C4-2B (cell line): ENCODE measurements around the gene PYROXD2.

Source experiments
- ZFX ChIP-seq: fragments of 450-650 bp; IDR thresholded peaks from 2 replicates; pipeline ENCODE4 v1.6.1; 2017
- TF ChIP-seq, protein P1 (sequence below): fragments of 450-650 bp; conservative IDR thresholded peaks from 2 replicates; pipeline ENCODE4 v1.5.1; 2017; ENCODE audit warnings: mild to moderate bottlenecking

GRCh38 chr10:98396096-98397063 lies 18.6 kb downstream of the PYROXD2 start:
- TF ChIP-seq, protein P1, sequence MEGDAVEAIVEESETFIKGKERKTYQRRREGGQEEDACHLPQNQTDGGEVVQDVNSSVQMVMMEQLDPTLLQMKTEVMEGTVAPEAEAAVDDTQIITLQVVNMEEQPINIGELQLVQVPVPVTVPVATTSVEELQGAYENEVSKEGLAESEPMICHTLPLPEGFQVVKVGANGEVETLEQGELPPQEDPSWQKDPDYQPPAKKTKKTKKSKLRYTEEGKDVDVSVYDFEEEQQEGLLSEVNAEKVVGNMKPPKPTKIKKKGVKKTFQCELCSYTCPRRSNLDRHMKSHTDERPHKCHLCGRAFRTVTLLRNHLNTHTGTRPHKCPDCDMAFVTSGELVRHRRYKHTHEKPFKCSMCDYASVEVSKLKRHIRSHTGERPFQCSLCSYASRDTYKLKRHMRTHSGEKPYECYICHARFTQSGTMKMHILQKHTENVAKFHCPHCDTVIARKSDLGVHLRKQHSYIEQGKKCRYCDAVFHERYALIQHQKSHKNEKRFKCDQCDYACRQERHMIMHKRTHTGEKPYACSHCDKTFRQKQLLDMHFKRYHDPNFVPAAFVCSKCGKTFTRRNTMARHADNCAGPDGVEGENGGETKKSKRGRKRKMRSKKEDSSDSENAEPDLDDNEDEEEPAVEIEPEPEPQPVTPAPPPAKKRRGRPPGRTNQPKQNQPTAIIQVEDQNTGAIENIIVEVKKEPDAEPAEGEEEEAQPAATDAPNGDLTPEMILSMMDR, result no peak
- no peak for TF ChIP-seq ZFX
